Endothelial cell of umbilical vein (primary cell): ENCODE measurements around the gene FALEC. TPM values are rescaled to one million over a fixed set of nuclear protein-coding genes. Genes with fewer than 3 reads are reported as not detected.

Experiments used
- BruUV-seq: library from RNA; stranded (reverse); fragments of 400-500 nt; replicated peaks from 2 replicates; lab custom pipeline; 2021; lab: Mats Ljungman, UMichigan
- CTCF ChIA-PET: fragments of 300-600, 350-600 bp; sonication (Branson Sonifier 250); formaldehyde crosslinking; loops from one replicate; lab custom pipeline; 2021; ENCODE audit warnings: antibody characterized with exemption, inconsistent platforms; lab: Charles Lee
- POLR2A ChIA-PET: fragments of 300-600, 350-600 bp; sonication (Branson Sonifier 250); formaldehyde crosslinking; loops from one replicate; lab custom pipeline; 2021; ENCODE audit warnings: antibody characterized with exemption, inconsistent platforms; lab: Charles Lee
- DNase-seq: peaks from one replicate; pipeline ENCODE4 v3.0.0-alpha.2; 2011; ENCODE audit warnings: low read depth, low spot score
- FAIRE-seq: peaks from 2 replicates; lab custom pipeline; 2011; peaks lifted over from hg19 to GRCh38; lab: Jason Lieb, UNC
- H2AFZ ChIP-seq: 2 replicates; pipeline ENCODE4 v1.6.0; 2012; ENCODE audit warnings: low read depth, low read length, control low read depth, inconsistent platforms
- H3K27ac ChIP-seq: 2 replicates; pipeline ENCODE4 v1.5.1; 2011; ENCODE audit warnings: low read depth, mild to moderate bottlenecking, control low read depth, low read length, moderate library complexity; ENCODE audit not compliant: insufficient read depth
- H3K27me3 ChIP-seq, 2 experiments: 2 replicates each; pipeline versions ENCODE4 v1.6.0 to v1.6.1; 2011; ENCODE audit warnings: low read length in 2 of 2, mixed read lengths in 1 of 2; ENCODE audit not compliant: control insufficient read depth in 2 of 2, insufficient read depth in 2 of 2
- H3K36me3 ChIP-seq, 2 experiments: 2 replicates in 1 of 2; 3 replicates in 1 of 2; pipeline ENCODE4 v1.5.1; 2011; ENCODE audit warnings: low read length in 2 of 2, mild to moderate bottlenecking in 1 of 2, moderate library complexity in 1 of 2; ENCODE audit not compliant: control insufficient read depth in 2 of 2, insufficient read depth in 2 of 2; ENCODE audit errors: extremely low read depth in 1 of 2
- H3K4me1 ChIP-seq: 3 replicates; pipeline ENCODE4 v1.5.1; 2011; ENCODE audit warnings: mild to moderate bottlenecking, low read length; ENCODE audit not compliant: control insufficient read depth, insufficient read depth; ENCODE audit errors: extremely low read depth
- H3K4me2 ChIP-seq: 2 replicates; pipeline ENCODE4 v1.6.1; 2011; ENCODE audit warnings: low read length, control low read depth, mixed read lengths; ENCODE audit not compliant: insufficient read depth
- H3K4me3 ChIP-seq, 3 experiments: fragments of 200-600 bp in 1 of 3; sonication (generic), shearing (Covaris generic) in 1 of 3; replicated peaks in 1 of 3; 2 replicates each; pipeline ENCODE4 v1.5.1; 2011 to 2016; ENCODE audit warnings: control low read depth in 3 of 3, low read length in 3 of 3, mild to moderate bottlenecking in 2 of 3, inconsistent platforms in 1 of 3, low read depth in 1 of 3, moderate library complexity in 1 of 3; ENCODE audit not compliant: insufficient read depth in 1 of 3
- H3K79me2 ChIP-seq: 2 replicates; pipeline ENCODE4 v1.6.0; 2012; ENCODE audit warnings: low read length, inconsistent platforms; ENCODE audit not compliant: control insufficient read depth, insufficient read depth
- H3K9ac ChIP-seq: replicated peaks from 2 replicates; pipeline ENCODE3; 2011; ENCODE audit warnings: low read length, control low read depth; ENCODE audit not compliant: insufficient read depth; ENCODE audit errors: extremely low read depth
- H3K9me1 ChIP-seq: replicated peaks from 3 replicates; pipeline ENCODE4 v1.6.0; 2011; ENCODE audit warnings: mild to moderate bottlenecking, low read length; ENCODE audit not compliant: control insufficient read depth, insufficient read depth; ENCODE audit errors: extremely low read depth
- H3K9me3 ChIP-seq: replicated peaks from 2 replicates; pipeline ENCODE4 v1.5.1; 2012; ENCODE audit warnings: low read length, inconsistent platforms; ENCODE audit not compliant: control insufficient read depth, insufficient read depth
- H4K20me1 ChIP-seq: replicated peaks from 2 replicates; pipeline ENCODE3; 2011; ENCODE audit warnings: mild to moderate bottlenecking, low read length; ENCODE audit not compliant: control insufficient read depth, insufficient read depth; ENCODE audit errors: extremely low read depth
- EZH2 ChIP-seq: IDR thresholded peaks from 2 replicates; pipeline ENCODE4 v1.6.1; 2012; ENCODE audit warnings: borderline replicate concordance, low read depth, mild to moderate bottlenecking, moderate library complexity, low read length, inconsistent platforms; ENCODE audit not compliant: severe bottlenecking
- FOS ChIP-seq: IDR thresholded peaks from 2 replicates; pipeline ENCODE4 v1.6.1; 2011; ENCODE audit warnings: mild to moderate bottlenecking, low read length, moderate library complexity, borderline replicate concordance; ENCODE audit not compliant: insufficient read depth
- GATA2 ChIP-seq: IDR thresholded peaks from 2 replicates; pipeline ENCODE4 v1.7.0; 2011; ENCODE audit warnings: low read depth, mild to moderate bottlenecking, moderate library complexity, mixed read lengths, low read length; ENCODE audit not compliant: insufficient read length, insufficient read depth
- JUN ChIP-seq: IDR thresholded peaks from 2 replicates; pipeline ENCODE4 v1.6.1; 2011; ENCODE audit warnings: borderline replicate concordance, low read depth; ENCODE audit not compliant: insufficient read length, insufficient read depth
- MYC ChIP-seq: IDR thresholded peaks from one replicate; pipeline ENCODE4 v1.6.1; 2011; ENCODE audit warnings: mild to moderate bottlenecking, low read depth, low read length
- POLR2A ChIP-seq: IDR thresholded peaks from 2 replicates; pipeline ENCODE4 v1.6.1; 2012; ENCODE audit warnings: low read depth, mild to moderate bottlenecking, control low read depth, low read length
- POLR2AphosphoS5 ChIP-seq: IDR thresholded peaks from 2 replicates; pipeline ENCODE4 v1.6.1; 2012; ENCODE audit warnings: low read depth, mild to moderate bottlenecking, control low read depth, low read length, moderate library complexity; ENCODE audit not compliant: insufficient read depth
- dilution Hi-C: fragments of 300-500 bp; cut with MboI; formaldehyde crosslinking; loops from one replicate; pipeline ENCODE4 v1.15.0; 2019; ENCODE audit warnings: low sequenced_read_pairs; ENCODE audit not compliant: extremely low pct_ligation_motif_present
- intact Hi-C: fragments of 100-400 bp; cut with micrococcal nuclease; formaldehyde crosslinking; loops from one replicate; pipeline ENCODE4 v1.10.0; 2022
- polyA plus RNA-seq, 4 experiments: library from polyadenylated mRNA; depleted of rRNA in 3 of 4; stranded (reverse) in 3 of 4; unstranded in 1 of 4; fragments of >200 nt; gene quantifications; 2 replicates each; pipeline versions ENCODE4 v1.2.1 to v1.2.3, GENCODE V29; 2011 to 2012; ENCODE audit warnings: missing spikeins in 1 of 4
- total RNA-seq: library from RNA; stranded (reverse); gene quantifications from 2 replicates; pipeline ENCODE4 v1.2.3, GENCODE V29; 2021
- TF ChIP-seq, protein P1 (sequence below), 2 donors: IDR thresholded peaks; 1 replicate in 1 of 2; 2 replicates in 1 of 2; pipeline ENCODE4 v1.5.1; 2011; ENCODE audit warnings: low read length in 2 of 2, mild to moderate bottlenecking in 2 of 2, moderate library complexity in 2 of 2, control low read depth in 1 of 2, inconsistent platforms in 1 of 2, low read depth in 1 of 2; ENCODE audit not compliant: insufficient read depth in 1 of 2; ENCODE audit errors: extremely low read depth in 1 of 2
- TF ChIP-seq, protein P2 (sequence below): IDR thresholded peaks from 2 replicates; pipeline ENCODE4 v1.6.1; 2011; ENCODE audit not compliant: insufficient read depth, insufficient read length

The FALEC gene
- total and polyA plus RNA-seq, 2 donors (not counting 3 experiments of a cell fraction or from before 2014, with no cell fraction given) = not detected

DNA sequence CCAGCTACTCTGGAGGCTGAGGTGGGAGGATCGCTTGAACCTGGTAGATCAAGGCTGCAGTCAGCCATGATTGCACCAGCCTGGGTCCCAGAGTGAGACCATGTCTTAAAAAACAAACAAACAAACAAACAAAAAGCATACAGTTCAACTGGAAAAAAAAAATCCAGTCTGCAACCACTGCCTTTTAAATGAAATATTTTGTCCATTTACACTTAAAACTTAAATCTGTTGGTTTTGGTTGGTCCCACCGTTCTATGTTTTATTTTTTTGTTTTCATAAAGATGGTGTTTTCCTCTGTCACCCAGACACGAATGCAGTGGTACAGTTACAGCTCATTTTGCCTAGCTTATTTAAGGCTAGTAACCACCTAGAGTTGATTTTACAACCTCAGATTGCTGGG, 9.8 kb downstream of the FALEC start:
- dilution Hi-C loops (no loop called here), intact Hi-C loops (no loop called here)
- no peaks in the 10 kb centered on the region for H3K27me3 ChIP-seq
- no TSS peak for BruUV-seq
- DNase-seq (no peak), FAIRE-seq (no peak)
- no peaks in the 10 kb centered on the region for H3K36me3 ChIP-seq
- no peaks in the 10 kb centered on the region for H4K20me1 ChIP-seq
- POLR2A ChIA-PET = no interaction called here
- H3K27ac ChIP-seq = no peak overlapping the region
- H3K9me1 ChIP-seq = no peaks in the 10 kb centered on the region
- no peak overlapping the region for H3K4me2 ChIP-seq
- H3K9me3 ChIP-seq = no peaks in the 10 kb centered on the region
- no peak overlapping the region for H3K4me3 ChIP-seq
- CTCF ChIA-PET = no interaction called here
- H2AFZ ChIP-seq = no peak overlapping the region
- no peaks in the 10 kb centered on the region for H3K79me2 ChIP-seq
- no peak overlapping the region for H3K9ac ChIP-seq
- TF ChIP-seq, protein P1, sequence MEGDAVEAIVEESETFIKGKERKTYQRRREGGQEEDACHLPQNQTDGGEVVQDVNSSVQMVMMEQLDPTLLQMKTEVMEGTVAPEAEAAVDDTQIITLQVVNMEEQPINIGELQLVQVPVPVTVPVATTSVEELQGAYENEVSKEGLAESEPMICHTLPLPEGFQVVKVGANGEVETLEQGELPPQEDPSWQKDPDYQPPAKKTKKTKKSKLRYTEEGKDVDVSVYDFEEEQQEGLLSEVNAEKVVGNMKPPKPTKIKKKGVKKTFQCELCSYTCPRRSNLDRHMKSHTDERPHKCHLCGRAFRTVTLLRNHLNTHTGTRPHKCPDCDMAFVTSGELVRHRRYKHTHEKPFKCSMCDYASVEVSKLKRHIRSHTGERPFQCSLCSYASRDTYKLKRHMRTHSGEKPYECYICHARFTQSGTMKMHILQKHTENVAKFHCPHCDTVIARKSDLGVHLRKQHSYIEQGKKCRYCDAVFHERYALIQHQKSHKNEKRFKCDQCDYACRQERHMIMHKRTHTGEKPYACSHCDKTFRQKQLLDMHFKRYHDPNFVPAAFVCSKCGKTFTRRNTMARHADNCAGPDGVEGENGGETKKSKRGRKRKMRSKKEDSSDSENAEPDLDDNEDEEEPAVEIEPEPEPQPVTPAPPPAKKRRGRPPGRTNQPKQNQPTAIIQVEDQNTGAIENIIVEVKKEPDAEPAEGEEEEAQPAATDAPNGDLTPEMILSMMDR (IDR thresholded peaks at IDR 0.05; ENCODE audit: extremely low read depth in 1 of 2, insufficient read depth in 1 of 2, low read depth in 1 of 2, low read length in 2 of 2) = no peak
- TF ChIP-seq EZH2 = no peak
- no peak for TF ChIP-seq POLR2A
- TF ChIP-seq POLR2AphosphoS5 = no peak
- H3K4me1 ChIP-seq = no peaks in the 10 kb centered on the region

DNA sequence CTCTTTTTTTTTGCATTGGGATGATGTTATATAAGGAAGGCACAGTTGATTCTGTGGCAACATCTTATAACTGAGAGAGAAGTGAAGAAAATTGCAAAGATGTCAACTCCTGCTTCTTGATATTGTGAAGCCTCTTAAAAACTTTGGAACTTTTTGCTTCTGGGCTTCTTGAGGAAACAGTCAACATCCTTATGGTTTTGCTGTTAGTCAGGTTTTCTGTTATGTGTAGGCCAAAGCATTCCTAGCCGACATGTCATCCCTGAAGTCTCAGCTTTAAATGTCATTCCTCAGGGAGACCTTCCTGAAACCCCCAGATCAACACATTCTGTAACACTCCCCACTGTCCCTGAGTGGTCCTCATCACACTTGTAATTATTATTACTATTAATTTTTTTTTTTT, 12.6 kb downstream of the FALEC start:
- POLR2A ChIA-PET = no interaction called here
- Histone ChIP-seq H3K27ac (no peak overlapping the region), H3K9me1 (no peaks in the 10 kb centered on the region), H2AFZ (no peak overlapping the region), H3K27me3 (no peaks in the 10 kb centered on the region), H3K4me2 (no peak overlapping the region), H4K20me1 (no peaks in the 10 kb centered on the region), H3K79me2 (no peaks in the 10 kb centered on the region), H3K9me3 (no peaks in the 10 kb centered on the region), H3K9ac (no peak overlapping the region), H3K4me1 (no peaks in the 10 kb centered on the region), H3K36me3 (no peaks in the 10 kb centered on the region), H3K4me3 (no peak overlapping the region)
- intact Hi-C loops = no loop called here
- FAIRE-seq (no peak), DNase-seq (no peak)
- dilution Hi-C loops = no loop called here
- CTCF ChIA-PET = interaction anchor here (0.7 kb wide), 1 partner anchor 12 kb away, joined by 3 read pairs; the partner anchor contains the start of gene FALEC
- no TSS peak for BruUV-seq
- no peak for TF ChIP-seq POLR2AphosphoS5
- no peak for TF ChIP-seq POLR2A
- TF ChIP-seq, protein P1 (IDR thresholded peaks at IDR 0.05; ENCODE audit: extremely low read depth in 1 of 2, insufficient read depth in 1 of 2, low read depth in 1 of 2, low read length in 2 of 2) = no peak
- TF ChIP-seq EZH2 = no peak
- TF ChIP-seq MYC = no peak
- TF ChIP-seq GATA2 = no peak
- no peak for TF ChIP-seq JUN
- TF ChIP-seq, protein P2, sequence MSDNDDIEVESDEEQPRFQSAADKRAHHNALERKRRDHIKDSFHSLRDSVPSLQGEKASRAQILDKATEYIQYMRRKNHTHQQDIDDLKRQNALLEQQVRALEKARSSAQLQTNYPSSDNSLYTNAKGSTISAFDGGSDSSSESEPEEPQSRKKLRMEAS = no peak
- TF ChIP-seq FOS = no peak
